ENCODE results near the gene GAS2L2.

The GAS2L2 gene

GRCh38 chr17:35745246-35745645, 7.8 kb downstream of the GAS2L2 start:
- DNase-seq: no peak

GRCh38 chr17:35744830-35745229, 8.2 kb downstream of the GAS2L2 start:
- no peak for DNase-seq

DNA sequence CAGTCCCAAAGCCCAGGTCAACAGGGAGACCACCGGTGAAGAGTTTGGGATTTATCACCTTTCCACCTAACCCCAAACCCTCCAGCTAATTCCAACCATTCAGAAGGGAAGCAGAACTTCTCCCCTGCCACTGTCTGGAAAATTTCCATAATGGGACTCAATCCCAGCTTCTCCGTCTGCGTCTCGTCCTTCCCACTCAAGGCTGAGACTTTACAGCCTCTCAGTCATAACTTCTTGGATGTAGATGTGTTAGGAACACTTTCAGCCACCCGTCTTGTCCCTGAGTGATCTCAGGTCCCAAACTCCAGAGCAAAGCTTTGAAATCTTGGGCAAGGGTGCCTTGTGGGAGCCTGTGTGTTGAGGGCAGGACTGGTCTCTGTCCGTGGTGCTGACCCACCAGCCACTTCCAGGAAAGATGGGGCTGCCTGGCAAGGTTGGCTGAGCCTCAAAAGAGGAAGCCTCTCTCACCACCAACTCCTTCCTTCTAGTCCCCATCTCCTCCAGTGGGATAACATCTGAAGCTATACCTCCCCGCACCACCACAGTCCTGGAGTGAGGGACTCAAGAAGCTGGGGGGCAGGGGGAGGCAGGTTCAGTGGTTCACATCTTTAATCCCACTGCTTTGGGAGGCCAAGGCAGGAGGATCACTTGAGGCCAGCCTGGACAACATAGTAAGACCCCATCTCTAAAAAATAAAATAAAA, 9.3 kb downstream of the GAS2L2 start:
- DNase-seq: peak; percentile 23

DNA sequence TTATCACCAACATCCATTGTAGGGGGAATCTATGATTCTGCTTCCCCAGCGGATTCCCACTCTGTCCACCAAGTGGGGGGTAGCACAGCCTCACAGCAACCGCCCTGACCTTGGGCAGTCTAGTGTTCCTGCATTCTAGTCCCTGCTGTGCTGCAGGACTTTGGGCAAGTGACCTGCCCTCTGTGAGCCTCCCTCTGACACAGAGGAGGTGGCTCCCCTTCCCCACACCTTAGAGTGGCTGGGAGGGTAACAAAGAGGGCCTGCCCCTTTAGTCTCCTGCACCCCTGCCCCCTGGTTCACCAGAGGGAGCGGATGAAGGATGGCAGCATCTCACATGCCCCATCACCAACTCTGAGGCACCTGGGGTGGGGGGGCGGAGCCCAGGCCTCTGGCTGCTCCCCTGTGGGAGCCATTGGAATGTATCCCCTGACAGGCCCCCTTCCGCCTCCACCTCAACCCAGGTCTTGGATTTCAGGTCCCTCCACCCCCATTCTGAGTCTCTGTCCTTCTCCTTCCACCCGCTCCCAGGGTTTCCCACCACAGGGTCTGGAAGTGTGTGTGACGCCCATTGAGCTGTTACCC, 10.1 kb downstream of the GAS2L2 start:
- no peak for DNase-seq

DNA sequence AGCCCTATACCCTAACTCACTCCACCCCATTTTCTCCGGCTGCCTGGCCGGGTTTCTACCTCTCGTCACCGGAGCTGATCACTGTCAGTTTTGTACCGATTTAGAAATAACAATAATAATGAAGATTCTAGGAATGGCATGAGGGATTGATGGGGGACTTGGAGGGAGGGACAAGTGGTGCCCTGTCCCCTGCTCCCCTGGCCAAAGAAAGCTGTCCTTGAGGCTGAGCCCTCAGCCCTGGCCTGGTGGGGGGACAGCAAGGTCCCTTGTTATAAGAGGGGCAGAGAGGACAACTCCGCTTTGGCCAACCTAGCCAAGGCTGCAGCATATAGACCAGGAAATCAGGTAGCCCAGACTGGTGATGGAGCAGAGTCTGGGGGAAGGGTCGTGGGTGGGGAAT, 10.5 kb downstream of the GAS2L2 start:
- DNase-seq: no peak

DNA sequence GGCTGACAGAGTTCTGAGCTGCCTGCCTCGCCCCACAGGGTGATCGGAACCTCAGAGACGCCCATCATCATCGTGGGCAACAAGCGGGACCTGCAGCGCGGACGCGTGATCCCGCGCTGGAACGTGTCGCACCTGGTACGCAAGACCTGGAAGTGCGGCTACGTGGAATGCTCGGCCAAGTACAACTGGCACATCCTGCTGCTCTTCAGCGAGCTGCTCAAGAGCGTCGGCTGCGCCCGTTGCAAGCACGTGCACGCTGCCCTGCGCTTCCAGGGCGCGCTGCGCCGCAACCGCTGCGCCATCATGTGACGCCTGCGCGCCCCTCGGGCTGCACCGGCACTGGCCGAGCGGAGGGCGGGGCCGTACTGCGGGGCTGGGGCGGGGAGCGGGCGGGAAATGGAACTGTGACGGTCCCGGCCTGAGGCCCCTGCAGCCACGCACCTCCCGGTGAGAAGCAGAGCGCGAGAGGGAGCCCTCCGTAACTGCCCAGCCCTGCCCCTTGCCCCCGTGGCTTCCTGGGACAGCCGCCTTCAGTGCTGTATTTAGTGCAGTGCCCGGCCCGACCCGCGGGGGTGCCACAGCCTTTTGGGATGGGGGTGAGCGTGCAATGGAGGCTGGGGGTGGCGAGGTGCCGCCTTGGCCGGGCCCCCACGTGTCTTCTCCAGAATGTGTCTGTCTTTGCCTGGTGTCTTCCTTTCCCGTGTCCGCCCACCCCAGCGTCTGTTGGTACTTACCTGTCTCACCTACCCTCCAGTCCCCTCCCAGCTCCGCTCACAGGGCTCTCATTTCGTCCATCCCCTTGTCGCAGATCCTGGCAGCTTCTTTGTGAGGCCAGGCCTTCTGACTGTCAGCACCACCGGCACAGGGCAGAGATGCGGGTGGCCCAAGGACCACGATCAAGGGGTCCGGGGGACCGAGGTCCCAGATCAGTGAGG, 11.8 kb downstream of the GAS2L2 start:
- peak; percentile 87 for DNase-seq

DNA sequence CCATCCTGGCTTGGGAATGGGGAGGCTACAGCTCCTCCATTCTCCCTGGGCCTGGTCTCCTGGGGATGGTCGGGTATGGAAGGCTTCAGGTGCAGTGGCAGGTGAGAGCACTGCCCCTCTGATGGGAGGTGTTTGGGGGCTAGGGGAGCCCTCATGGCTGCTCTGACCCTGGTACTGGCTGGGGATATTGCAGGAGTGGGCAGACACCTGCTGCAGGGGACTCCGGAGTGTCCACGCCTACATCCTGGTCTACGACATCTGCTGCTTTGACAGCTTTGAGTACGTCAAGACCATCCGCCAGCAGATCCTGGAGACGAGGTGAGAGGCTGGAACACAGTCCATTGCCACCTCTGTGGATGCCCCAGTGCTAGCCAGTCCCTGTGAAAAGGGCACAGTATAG, 12.8 kb downstream of the GAS2L2 start:
- no peak for DNase-seq

GRCh38 chr17:35738519-35739133, 14.4 kb downstream of the GAS2L2 start:
- no peak for DNase-seq

GRCh38 chr17:35736236-35736635, 16.8 kb downstream of the GAS2L2 start:
- no peak for DNase-seq

DNA sequence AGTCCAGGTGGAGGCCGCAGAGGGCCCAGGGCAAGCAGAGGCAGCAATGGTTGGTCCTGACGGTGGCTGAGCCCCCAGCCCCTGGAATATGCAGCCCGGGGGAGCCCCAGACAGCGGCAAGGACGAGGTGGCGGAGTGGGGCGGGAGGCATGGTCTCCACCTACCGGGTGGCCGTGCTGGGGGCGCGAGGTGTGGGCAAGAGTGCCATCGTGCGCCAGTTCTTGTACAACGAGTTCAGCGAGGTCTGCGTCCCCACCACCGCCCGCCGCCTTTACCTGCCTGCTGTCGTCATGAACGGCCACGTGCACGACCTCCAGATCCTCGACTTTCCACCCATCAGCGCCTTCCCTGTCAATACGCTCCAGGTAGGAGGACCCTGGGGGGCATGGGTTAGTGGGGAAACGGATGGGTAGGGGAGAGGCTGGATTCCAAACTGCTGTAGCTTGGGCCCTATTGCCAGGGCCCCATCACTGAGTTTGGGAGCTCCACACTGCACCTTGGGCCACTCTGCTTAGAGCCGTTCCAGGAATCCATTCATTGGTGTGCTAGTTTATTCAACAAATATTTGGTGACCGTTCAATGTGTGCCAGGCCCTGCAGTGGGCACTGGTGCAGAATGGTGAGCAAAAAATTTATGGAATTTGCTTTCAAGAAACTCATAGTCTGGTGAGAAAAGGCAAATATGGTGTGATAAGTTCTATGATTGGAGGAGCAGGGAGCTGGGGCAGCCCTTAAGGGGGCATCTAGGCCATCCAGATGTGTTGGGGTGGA, 17.8 kb downstream of the GAS2L2 start:
- DNase-seq: no peak

DNA sequence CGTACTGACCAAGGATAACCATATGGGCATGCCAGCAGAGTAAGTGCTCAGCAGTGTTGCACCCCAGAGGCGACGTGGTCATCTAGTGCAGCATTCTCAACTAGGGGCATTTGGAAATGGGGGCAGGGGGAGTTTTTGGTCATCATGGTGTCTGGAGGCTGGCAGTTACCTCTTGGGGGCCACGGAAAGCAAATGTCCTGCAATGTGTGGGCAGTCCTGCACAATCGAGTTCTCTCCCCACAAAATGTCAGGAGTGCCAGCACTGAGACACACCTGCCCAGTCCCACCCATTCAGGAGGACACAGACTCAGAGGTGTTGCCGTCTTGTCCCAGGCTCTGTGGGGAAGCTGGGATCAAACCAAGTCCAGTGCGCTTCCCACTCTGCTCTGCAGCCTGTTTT, 18.6 kb downstream of the GAS2L2 start:
- no peak for DNase-seq

- DNase-seq: peak; percentile 15
Measured at GRCh38 chr17:35733366-35733765, 19.7 kb downstream of the GAS2L2 start.

DNA sequence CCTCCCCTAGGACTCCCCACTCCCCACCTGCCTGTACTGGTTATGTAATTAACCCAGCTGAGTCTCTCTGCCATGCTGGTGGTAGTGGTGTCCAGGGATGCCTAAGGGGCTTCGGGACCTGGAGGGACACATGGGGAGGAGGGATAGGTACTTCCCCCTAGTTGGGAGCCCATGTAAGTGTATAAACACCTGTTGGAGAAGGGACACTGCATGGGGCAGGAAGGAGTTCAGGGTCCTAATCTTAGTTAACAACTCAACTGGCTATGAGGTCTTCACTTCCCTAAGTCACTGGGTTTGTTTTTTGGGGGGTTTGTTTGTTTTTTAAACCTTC, 20.3 kb downstream of the GAS2L2 start:
- peak; percentile 40 for DNase-seq

DNA sequence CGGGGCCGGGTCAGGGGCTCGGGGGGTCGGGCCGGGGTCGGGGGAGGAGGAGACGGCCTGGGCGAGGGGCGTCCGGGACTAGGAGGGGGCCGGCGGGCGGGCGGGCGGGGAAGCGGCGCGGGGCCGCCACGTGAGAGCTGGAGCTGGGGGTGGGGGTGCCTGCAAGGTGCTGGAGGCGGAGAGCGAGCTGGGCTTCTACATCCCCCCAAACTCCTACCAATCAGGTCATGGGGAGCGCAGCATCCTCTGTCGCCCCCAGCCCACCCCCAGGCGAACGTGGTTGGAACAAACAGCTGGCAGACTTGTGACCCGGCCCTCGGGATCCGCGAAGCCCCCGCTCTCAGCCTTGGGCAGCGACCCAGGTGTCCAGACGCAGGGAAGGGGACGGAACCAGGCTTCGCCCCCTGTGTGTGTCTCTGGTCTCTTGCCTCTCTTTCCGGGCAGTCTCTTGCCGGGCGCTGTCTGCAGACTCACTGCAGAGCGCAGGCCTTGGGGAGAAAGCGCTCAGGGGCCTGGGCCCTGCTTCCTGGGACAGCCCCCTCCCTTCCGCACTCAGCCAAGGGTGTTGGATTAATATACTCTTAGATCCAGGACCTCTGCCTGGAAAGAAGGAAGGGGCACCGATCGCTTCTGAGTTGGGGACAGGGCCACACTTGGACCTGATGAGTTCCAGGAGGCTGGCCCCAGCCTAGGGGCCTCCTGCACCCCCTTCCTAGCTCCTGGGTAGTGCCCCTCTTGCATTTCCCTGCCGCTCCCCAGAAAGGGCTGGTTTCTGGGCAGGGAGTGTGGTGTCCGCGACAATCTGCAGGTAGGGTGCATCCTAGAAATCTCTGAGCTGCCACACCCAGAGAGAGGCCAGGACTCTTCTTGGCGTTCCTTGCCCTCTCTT, 20.9 kb downstream of the GAS2L2 start:
- peak; percentile 66 for DNase-seq

DNA sequence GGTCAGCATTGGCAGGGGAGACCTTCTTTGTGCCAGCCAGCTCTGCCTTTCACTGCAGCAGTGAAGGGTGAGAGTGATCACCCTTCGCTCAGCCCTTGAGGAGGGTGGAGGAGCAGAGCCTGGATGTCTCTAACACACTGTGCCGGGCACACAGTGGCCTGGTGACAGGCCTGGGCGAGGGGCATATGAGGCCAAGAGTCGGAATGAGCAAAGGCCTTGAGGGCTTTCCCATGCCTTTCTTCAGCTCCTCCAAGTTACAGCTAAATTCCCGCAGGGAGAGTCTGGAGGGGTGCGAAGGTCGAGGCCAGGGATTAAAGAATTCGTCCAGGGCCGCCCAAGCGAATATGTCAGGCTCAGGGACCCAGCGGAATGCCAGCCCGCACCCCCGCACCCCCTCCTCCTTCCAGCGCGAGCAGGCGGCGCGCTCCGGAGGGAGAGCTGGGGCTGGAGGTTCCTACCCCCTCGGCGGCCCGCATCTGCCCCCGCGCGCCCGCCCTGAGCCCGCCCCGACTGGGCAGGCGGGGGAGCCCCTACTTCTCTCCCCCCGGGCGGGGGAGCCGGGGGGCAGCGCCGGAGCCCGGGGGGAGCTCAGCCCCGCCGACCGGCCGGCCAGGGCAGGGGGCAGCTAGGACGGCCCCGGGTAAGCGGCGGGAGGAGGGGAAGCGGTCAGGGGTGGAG, 21.7 kb downstream of the GAS2L2 start, which contains the start of gene RASL10B:
Gene RASL10B, plus strand, starts transcription at position 401 of the 678 bp plus-strand sequence. CDS start 3,546 bp downstream, outside the sequence.
- DNase-seq: peak; percentile 86

- no peak for DNase-seq
Measured at GRCh38 chr17:35730400-35731005, 22.5 kb downstream of the GAS2L2 start.

DNA sequence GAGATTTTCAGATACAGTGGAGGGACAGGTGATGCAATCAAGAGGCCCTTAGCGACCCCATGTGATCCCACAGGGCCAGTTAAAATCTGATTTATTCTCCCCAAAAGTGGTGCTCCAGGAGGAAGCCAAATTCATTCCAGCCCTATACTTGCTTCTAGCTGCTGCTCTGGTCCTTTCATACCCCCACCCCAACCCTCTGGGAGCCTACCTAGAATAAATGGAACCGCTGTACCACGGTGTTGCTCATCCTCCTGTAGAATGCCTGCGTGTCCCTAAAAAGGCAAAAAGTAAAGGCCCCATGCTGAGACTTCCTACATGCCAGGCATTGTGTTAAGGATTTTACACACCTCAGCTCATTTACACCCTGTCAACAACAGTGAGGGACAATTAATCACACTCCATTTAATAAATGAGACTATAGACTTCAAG, 23.6 kb downstream of the GAS2L2 start:
- DNase-seq: peak; percentile 74

- no peak for DNase-seq
Measured at GRCh38 chr17:35728551-35728950, 24.5 kb downstream of the GAS2L2 start.

- peak; percentile 83 for DNase-seq
Measured at GRCh38 chr17:35727635-35728034, 25.4 kb downstream of the GAS2L2 start.

DNA sequence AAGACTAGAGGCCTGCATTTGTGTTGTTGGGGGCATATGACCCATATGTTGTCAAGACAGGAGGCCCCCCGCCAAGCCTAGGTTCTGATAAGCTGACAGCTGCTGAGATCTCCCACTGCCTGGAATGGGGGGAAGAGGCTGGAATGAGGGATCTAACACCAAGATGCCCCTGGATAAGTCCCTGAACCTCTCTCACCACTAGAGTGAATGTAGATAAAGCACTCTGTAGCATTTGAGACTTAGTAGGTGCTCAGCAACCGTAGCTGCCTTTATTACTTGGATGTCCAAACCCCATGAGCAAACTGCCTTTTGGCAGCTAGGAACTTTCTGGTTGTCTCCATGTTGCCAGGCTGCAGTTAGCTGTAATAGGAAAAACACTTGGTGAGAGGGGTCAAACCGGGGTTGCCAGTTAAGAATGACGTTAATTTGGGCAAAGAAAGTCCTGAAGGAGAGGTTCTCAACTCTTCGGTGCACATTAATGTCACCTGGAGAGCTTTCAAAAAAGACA, 26.0 kb downstream of the GAS2L2 start:
- no peak for DNase-seq

All from NCI-H69 (cell line).